ENCODE data around the gene GPC6.

- no peak for TF ChIP-seq JUND (IDR thresholded peaks at IDR 0.05)
- TF ChIP-seq CTCF (IDR thresholded peaks at IDR 0.05): no peak
- no peak for TF ChIP-seq USF1 (IDR thresholded peaks at IDR 0.05; ENCODE audit: borderline replicate concordance, low read depth)
- TF ChIP-seq PBX3 (IDR thresholded peaks at IDR 0.05): no peak
- no peak for TF ChIP-seq MAX (IDR thresholded peaks at IDR 0.05; ENCODE audit: low read depth)
- no peak for TF ChIP-seq FOXJ3 (CRISPR knock-in tag; IDR thresholded peaks at IDR 0.05)
- TF ChIP-seq EP300 (IDR thresholded peaks at IDR 0.05; ENCODE audit: borderline replicate concordance in 1 of 2, low read depth in 1 of 2, low read length in 1 of 2): no peak
- no peak for TF ChIP-seq NFIC (IDR thresholded peaks at IDR 0.05; ENCODE audit: borderline replicate concordance)
- TF ChIP-seq TAF1 (IDR thresholded peaks at IDR 0.05; ENCODE audit: borderline replicate concordance, low read depth, low read length): no peak
Observed at GRCh38 chr13:93882086-93882651, 655.6 kb downstream of the GPC6 start.
